Hepatocyte (in vitro differentiated cells): ENCODE measurements around the gene TMC1.

Experiments used
- CTCF ChIP-seq: fragments of 200-600 bp; sonication (generic); IDR thresholded peaks from 2 replicates; pipeline ENCODE4 v1.5.1; 2016; ENCODE audit warnings: antibody characterized with exemption, mild to moderate bottlenecking; ENCODE audit not compliant: poor library complexity
- EZH2 ChIP-seq: fragments of 200-600 bp; sonication (generic); IDR thresholded peaks from 2 replicates; pipeline ENCODE4 v1.6.1; 2016; ENCODE audit warnings: antibody characterized with exemption, mild to moderate bottlenecking, borderline replicate concordance

- TF ChIP-seq CTCF (no peak), EZH2 (no peak)
Measured at GRCh38 chr9:72657023-72657422, 135.6 kb downstream of the TMC1 start.
